Transverse colon (tissue), 3 donors: Measurements from ENCODE around the gene CHST11.

Experiments
- EP300 ChIP-seq: sonication (generic); formaldehyde crosslinking; IDR thresholded peaks from one replicate; pipeline ENCODE4 v1.6.1; 2017; ENCODE audit warnings: antibody characterized with exemption, low read depth
- POLR2A ChIP-seq: fragments of 450-650 bp; IDR thresholded peaks from one replicate; pipeline ENCODE4 v1.6.1; 2016; ENCODE audit warnings: antibody characterized with exemption, mild to moderate bottlenecking, moderate library complexity
- TF ChIP-seq, protein P1 (sequence below), 5 experiments: fragments of 200-600 bp in 3 of 5; fragments of 450-650 bp in 2 of 5; sonication (generic) in 3 of 5; IDR thresholded peaks; 1 replicate in 2 of 5; 2 replicates in 3 of 5; pipeline ENCODE4 v1.5.1; 2016 to 2017; ENCODE audit warnings: antibody characterized with exemption in 5 of 5, inconsistent platforms in 3 of 5, mild to moderate bottlenecking in 2 of 5, moderate library complexity in 1 of 5

DNA sequence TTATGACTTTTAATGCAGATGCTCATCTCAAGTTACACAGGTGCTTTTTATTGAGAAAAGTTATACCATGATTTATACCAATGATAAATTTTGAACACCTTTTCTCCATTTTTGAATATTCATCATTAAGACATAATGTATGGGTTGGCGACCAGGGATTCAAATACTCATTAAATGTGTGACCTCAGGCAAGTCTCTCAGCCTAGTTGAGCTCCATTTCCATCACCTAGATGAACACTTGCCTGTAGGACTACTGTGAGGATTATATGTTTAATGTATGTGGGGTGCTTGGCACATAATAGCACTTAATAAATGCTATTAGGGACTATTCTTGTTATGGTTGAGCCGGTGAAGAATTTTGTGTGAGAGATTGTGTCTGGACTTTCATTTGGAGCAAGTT is 228.6 kb downstream of the CHST11 start:
- TF ChIP-seq EP300 (no peak), POLR2A (no peak)
- TF ChIP-seq, protein P1, sequence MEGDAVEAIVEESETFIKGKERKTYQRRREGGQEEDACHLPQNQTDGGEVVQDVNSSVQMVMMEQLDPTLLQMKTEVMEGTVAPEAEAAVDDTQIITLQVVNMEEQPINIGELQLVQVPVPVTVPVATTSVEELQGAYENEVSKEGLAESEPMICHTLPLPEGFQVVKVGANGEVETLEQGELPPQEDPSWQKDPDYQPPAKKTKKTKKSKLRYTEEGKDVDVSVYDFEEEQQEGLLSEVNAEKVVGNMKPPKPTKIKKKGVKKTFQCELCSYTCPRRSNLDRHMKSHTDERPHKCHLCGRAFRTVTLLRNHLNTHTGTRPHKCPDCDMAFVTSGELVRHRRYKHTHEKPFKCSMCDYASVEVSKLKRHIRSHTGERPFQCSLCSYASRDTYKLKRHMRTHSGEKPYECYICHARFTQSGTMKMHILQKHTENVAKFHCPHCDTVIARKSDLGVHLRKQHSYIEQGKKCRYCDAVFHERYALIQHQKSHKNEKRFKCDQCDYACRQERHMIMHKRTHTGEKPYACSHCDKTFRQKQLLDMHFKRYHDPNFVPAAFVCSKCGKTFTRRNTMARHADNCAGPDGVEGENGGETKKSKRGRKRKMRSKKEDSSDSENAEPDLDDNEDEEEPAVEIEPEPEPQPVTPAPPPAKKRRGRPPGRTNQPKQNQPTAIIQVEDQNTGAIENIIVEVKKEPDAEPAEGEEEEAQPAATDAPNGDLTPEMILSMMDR (IDR thresholded peaks at IDR 0.05): no peak
